Thoracic aorta (tissue), 2 donors: ENCODE results near the gene GGT6. TPM values are rescaled to one million over a fixed set of nuclear protein-coding genes. Genes with fewer than 3 reads are reported as not detected.

ENCODE experiments used
- ATAC-seq: fragments of 150-250 bp; one replicate; pipeline ENCODE4 v1.8.0; 2017; ENCODE audit warnings: low read depth; ENCODE audit not compliant: insufficient number of reproducible peaks, low FRiP score
- DNase-seq: peaks from one replicate; pipeline ENCODE4 v3.0.0-alpha.2; 2020; ENCODE audit warnings: low spot score
- H3K27ac ChIP-seq, 2 donors: fragments of 200-600 bp; sonication (generic); 1 replicate in 1 of 2; 2 replicates in 1 of 2; pipeline ENCODE4 v1.5.1; 2016; ENCODE audit warnings: mild to moderate bottlenecking in 2 of 2, moderate library complexity in 2 of 2
- H3K27me3 ChIP-seq: fragments of 200-600 bp; sonication (generic); replicated peaks from 2 replicates; pipeline ENCODE4 v1.6.0; 2016; ENCODE audit warnings: mild to moderate bottlenecking; ENCODE audit not compliant: insufficient read depth
- H3K36me3 ChIP-seq: fragments of 200-600 bp; sonication (generic); one replicate; pipeline ENCODE4 v1.5.1; 2016
- H3K4me1 ChIP-seq, 2 donors: fragments of 200-600 bp; sonication (generic); 1 replicate in 1 of 2; 2 replicates in 1 of 2; pipeline versions ENCODE4 v1.5.1 to v1.6.0; 2016; ENCODE audit warnings: low read depth in 2 of 2, mild to moderate bottlenecking in 1 of 2; ENCODE audit not compliant: control insufficient read depth in 1 of 2
- H3K4me3 ChIP-seq: fragments of 200-600 bp; sonication (generic); 2 replicates; pipeline ENCODE4 v1.5.1; 2016; ENCODE audit warnings: mild to moderate bottlenecking
- H3K9me3 ChIP-seq: fragments of 200-600 bp; sonication (generic); 2 replicates; pipeline ENCODE4 v1.5.1; 2016
- CTCF ChIP-seq: fragments of 200-600 bp; sonication (generic); IDR thresholded peaks from one replicate; pipeline ENCODE4 v1.5.1; 2019; ENCODE audit warnings: antibody characterized with exemption
- total RNA-seq, 2 donors: library from RNA; depleted of rRNA; stranded (reverse); fragments of >200 nt; gene quantifications; one replicate each; pipeline versions ENCODE4 v1.1.0 to v1.2.3, GENCODE V29; 2016

GGT6 gene
- total RNA-seq, 2 donors from 2014 or later, result not detected

- H3K4me3 ChIP-seq, result peak overlapping the region; percentile 16
- peak; percentile 26 for TF ChIP-seq CTCF
- H3K36me3 ChIP-seq, result no peaks in the 10 kb centered on the region
- no peaks in the 10 kb centered on the region for H3K27me3 ChIP-seq
- ATAC-seq (peak; percentile 58), DNase-seq (no peak)
- H3K9me3 ChIP-seq, result no peaks in the 10 kb centered on the region
- peak overlapping the region; percentile 83 to 84 for H3K27ac ChIP-seq
- H3K4me1 ChIP-seq, result peaks cover 0 to 38% of the 10 kb centered on the region in 2 donors
Measured at GRCh38 chr17:4562015-4562969, 1.9 kb upstream of the GGT6 start.

- H3K36me3 ChIP-seq, result no peaks in the 10 kb centered on the region
- H3K27me3 ChIP-seq, result no peaks in the 10 kb centered on the region
- no peaks in the 10 kb centered on the region for H3K9me3 ChIP-seq
- no peak for DNase-seq
- TF ChIP-seq CTCF, result no peak
- ATAC-seq, result no peak
- no peak overlapping the region for H3K27ac ChIP-seq
- peaks cover 4 to 41% of the 10 kb centered on the region in 2 donors for H3K4me1 ChIP-seq
- H3K4me3 ChIP-seq, result no peak overlapping the region
Measured at GRCh38 chr17:4560837-4561256, 470 bp upstream of the GGT6 start.

GRCh38 chr17:4559966-4560365 lies 411 bp downstream of the GGT6 start:
- DNase-seq, result no peak
- ATAC-seq, result no peak
- Histone ChIP-seq H3K4me1 (peaks cover 6 to 39% of the 10 kb centered on the region in 2 donors), H3K27ac (no peak overlapping the region), H3K36me3 (no peaks in the 10 kb centered on the region), H3K4me3 (no peak overlapping the region), H3K27me3 (no peaks in the 10 kb centered on the region), H3K9me3 (no peaks in the 10 kb centered on the region)
- TF ChIP-seq CTCF, result no peak

- no peak overlapping the region for H3K27ac ChIP-seq
- no peaks in the 10 kb centered on the region for H3K9me3 ChIP-seq
- peaks cover 11 to 45% of the 10 kb centered on the region in 2 donors for H3K4me1 ChIP-seq
- no peaks in the 10 kb centered on the region for H3K27me3 ChIP-seq
- TF ChIP-seq CTCF, result no peak
- ATAC-seq (no peak), DNase-seq (no peak)
- no peak overlapping the region for H3K4me3 ChIP-seq
- no peaks in the 10 kb centered on the region for H3K36me3 ChIP-seq
Measured at GRCh38 chr17:4559139-4559791, 1.1 kb downstream of the GGT6 start.

- no peaks in the 10 kb centered on the region for H3K9me3 ChIP-seq
- H3K27me3 ChIP-seq, result no peaks in the 10 kb centered on the region
- no peak overlapping the region for H3K4me3 ChIP-seq
- H3K36me3 ChIP-seq, result no peaks in the 10 kb centered on the region
- ATAC-seq (no peak), DNase-seq (no peak)
- H3K27ac ChIP-seq, result no peak overlapping the region
- peaks cover 14 to 52% of the 10 kb centered on the region in 2 donors for H3K4me1 ChIP-seq
- TF ChIP-seq CTCF, result no peak
Measured at GRCh38 chr17:4558347-4558971, 1.9 kb downstream of the GGT6 start.
